NB4 (cell line): ENCODE measurements around the gene CYP46A1.

Experiments
- POLR2A ChIP-seq: IDR thresholded peaks from 2 replicates; pipeline ENCODE4 v1.6.1; 2011; ENCODE audit warnings: mild to moderate bottlenecking; ENCODE audit not compliant: insufficient read length; ENCODE audit errors: extremely low read depth
- TF ChIP-seq, protein P1 (sequence below): IDR thresholded peaks from one replicate; pipeline ENCODE4 v1.5.1; 2012; ENCODE audit warnings: low read depth, low read length

GRCh38 chr14:99682809-99683618, 1.1 kb upstream of the CYP46A1 start:
- TF ChIP-seq, protein P1, sequence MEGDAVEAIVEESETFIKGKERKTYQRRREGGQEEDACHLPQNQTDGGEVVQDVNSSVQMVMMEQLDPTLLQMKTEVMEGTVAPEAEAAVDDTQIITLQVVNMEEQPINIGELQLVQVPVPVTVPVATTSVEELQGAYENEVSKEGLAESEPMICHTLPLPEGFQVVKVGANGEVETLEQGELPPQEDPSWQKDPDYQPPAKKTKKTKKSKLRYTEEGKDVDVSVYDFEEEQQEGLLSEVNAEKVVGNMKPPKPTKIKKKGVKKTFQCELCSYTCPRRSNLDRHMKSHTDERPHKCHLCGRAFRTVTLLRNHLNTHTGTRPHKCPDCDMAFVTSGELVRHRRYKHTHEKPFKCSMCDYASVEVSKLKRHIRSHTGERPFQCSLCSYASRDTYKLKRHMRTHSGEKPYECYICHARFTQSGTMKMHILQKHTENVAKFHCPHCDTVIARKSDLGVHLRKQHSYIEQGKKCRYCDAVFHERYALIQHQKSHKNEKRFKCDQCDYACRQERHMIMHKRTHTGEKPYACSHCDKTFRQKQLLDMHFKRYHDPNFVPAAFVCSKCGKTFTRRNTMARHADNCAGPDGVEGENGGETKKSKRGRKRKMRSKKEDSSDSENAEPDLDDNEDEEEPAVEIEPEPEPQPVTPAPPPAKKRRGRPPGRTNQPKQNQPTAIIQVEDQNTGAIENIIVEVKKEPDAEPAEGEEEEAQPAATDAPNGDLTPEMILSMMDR, result peak; percentile 80
- no peak for TF ChIP-seq POLR2A
